HUES6 (cell line): Measurements from ENCODE around the gene BAHCC1.

Experiments
- H3K27ac ChIP-seq: 2 replicates; pipeline ENCODE4 v1.7.0; 2013; ENCODE audit warnings: low read depth, mild to moderate bottlenecking, low read length, inconsistent platforms
- H3K27me3 ChIP-seq: 2 replicates; pipeline ENCODE4 v1.6.1; 2013; ENCODE audit warnings: low read length; ENCODE audit not compliant: control insufficient read depth, insufficient read depth
- H3K36me3 ChIP-seq: 2 replicates; pipeline ENCODE4 v1.6.1; 2013; ENCODE audit warnings: low read length; ENCODE audit not compliant: control insufficient read depth, insufficient read depth
- H3K4me1 ChIP-seq: 2 replicates; pipeline ENCODE4 v1.6.1; 2013; ENCODE audit warnings: low read length; ENCODE audit not compliant: control insufficient read depth, insufficient read depth
- H3K4me3 ChIP-seq: 2 replicates; pipeline ENCODE4 v1.5.1; 2013; ENCODE audit warnings: low read depth, low read length
- H3K9ac ChIP-seq: one replicate; pipeline ENCODE4 v1.6.1; 2013; ENCODE audit warnings: mild to moderate bottlenecking, low read length
- H3K9me3 ChIP-seq: 2 replicates; pipeline ENCODE4 v1.6.1; 2013; ENCODE audit warnings: low read depth, low read length; ENCODE audit not compliant: control insufficient read depth, insufficient read depth

The BAHCC1 gene

DNA sequence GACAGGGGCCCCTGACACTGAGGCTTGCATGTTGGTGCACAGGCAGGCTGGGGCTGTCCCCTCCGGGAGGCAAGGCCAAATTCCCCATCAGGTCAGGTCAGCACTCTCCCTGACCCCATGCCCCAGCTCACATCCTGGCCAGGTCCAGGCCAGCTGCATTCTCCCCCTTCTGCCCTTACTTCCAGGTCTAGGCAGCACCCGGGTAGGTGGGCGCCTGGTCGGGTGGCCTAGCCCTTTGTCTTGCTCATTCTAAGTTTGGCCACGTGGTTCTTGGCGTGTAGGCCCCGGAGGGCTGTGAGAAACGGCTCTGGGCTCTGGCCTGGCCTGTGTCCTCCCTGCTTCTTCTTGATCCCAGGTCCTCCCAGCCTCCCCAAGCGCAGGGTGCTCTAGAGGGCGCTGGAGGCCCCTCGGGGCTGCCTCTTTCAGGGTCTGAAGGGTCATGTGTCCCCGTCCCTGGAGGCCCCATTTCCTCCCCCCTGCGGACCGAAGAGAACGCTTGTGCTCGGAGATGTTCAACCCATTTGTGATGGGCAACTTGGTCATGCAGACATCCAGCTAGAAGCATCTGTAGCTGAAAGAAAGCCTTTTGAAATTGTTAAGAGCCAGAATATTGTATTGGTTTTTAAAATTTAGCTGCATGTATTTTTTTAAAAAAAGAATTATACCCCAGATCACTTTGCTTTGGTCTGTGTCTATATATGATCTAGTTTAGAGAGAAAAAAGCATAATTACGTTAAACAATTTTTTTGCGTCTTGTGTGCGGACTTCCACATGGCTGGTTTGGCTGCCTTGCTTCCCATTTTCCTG is 6.7 kb downstream of the BAHCC1 start:
- peak overlapping the region; percentile 65; the same call in 1 of the 2 replicates for H3K4me3 ChIP-seq
- peaks cover 42% of the 10 kb centered on the region for H3K27me3 ChIP-seq
- peaks cover 52% of the 10 kb centered on the region for H3K4me1 ChIP-seq
- no peaks in the 10 kb centered on the region for H3K9me3 ChIP-seq
- no peak overlapping the region for H3K27ac ChIP-seq
- H3K9ac ChIP-seq = peak overlapping the region; percentile 27
- H3K36me3 ChIP-seq = no peaks in the 10 kb centered on the region

DNA sequence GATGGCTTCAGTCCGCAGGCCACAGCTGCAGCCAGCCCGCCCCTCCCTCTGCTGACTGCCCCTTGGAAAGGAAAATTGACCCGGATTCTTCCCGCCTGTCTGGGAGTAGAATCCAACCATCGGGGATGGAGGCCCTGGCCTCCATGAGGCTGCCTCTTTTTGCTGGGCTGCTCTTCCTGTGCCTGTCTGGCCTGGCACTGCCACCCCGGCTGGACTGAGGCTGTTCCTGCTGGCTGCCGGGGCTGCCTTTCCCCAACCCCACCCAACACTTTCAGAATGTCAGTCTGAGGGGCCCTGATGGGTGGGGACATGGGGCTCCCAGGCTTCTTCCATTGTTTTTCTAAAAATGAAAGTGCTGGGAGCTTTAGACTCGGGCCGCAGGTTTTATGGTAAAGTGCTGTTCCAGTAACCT is 7.3 kb downstream of the BAHCC1 start:
- H3K27me3 ChIP-seq = peaks cover 42% of the 10 kb centered on the region
- peaks cover 52% of the 10 kb centered on the region for H3K4me1 ChIP-seq
- no peak overlapping the region for H3K9ac ChIP-seq
- no peaks in the 10 kb centered on the region for H3K36me3 ChIP-seq
- no peak overlapping the region for H3K27ac ChIP-seq
- H3K9me3 ChIP-seq = no peaks in the 10 kb centered on the region
- no peak overlapping the region for H3K4me3 ChIP-seq

DNA sequence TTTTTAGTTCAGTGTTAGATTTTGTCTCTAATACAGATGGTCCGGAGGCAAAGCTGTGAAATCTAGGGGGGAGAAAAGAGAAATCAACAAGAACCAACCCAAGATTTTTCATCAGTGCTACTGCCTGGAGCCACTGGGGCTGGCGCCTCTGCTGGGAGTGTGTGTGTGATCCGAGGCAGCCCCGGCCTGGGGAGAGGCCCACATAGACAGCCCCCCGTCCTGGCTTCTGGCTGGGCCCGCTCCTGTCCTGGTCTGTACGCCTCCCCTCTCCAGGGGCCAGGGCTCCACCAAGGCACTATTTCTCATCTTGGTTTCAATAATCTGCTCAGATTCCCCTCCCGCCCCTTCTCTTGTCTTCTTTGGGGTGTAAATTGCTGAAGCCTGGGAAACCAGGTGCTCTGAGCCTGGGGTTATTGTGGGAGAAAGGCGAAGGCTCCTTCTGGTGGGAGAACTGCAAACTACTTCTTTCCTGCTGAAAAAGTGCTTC is 7.8 kb downstream of the BAHCC1 start:
- Histone ChIP-seq H3K27me3 (peaks cover 38% of the 10 kb centered on the region), H3K4me1 (peaks cover 53% of the 10 kb centered on the region), H3K9me3 (no peaks in the 10 kb centered on the region), H3K27ac (no peak overlapping the region), H3K36me3 (no peaks in the 10 kb centered on the region), H3K4me3 (no peak overlapping the region), H3K9ac (no peak overlapping the region)

DNA sequence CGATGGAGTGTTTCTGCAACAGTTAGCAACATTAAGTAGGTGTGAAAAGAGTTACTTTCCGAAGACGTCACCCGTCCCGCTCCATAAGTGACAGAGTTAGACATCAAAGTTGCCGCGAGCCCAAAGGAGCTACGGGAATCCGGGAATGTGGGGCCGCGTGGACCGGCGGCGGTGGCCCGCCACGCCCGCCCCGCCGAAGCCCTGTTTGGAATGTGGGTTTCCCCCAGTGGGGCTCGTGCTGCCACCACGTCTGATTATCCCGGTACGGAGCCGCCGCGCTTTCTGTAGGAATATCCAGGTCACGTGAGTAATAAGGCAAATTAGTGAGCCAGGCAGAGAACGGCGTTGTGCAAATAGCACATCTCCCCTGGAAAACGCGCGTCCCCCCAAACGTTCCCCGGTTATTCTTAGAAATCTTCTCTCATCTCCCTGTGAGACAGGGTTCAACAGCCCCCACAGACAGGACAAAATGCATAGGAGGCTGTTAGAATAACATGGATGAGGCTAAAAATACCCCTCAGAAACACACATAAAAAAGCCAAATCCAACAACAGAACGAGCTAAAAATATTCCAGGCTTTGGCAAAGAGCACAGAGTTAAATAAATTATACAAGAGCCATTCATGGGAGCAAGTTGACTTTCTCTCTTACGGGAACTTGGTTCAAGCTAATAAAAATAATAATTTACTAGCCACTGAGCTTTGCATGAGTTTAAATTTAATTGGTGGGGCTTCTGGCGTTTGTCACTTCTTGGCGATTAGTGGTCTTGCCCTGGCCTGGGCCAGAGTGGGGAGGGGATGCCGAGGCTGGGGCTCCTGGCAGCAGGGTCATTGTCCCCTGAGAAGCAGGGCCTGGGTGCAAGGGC is 8.6 kb downstream of the BAHCC1 start:
- Histone ChIP-seq H3K4me1 (peaks cover 48% of the 10 kb centered on the region), H3K9me3 (no peaks in the 10 kb centered on the region), H3K36me3 (no peaks in the 10 kb centered on the region), H3K9ac (no peak overlapping the region), H3K27me3 (peaks cover 29% of the 10 kb centered on the region), H3K4me3 (no peak overlapping the region), H3K27ac (no peak overlapping the region)

DNA sequence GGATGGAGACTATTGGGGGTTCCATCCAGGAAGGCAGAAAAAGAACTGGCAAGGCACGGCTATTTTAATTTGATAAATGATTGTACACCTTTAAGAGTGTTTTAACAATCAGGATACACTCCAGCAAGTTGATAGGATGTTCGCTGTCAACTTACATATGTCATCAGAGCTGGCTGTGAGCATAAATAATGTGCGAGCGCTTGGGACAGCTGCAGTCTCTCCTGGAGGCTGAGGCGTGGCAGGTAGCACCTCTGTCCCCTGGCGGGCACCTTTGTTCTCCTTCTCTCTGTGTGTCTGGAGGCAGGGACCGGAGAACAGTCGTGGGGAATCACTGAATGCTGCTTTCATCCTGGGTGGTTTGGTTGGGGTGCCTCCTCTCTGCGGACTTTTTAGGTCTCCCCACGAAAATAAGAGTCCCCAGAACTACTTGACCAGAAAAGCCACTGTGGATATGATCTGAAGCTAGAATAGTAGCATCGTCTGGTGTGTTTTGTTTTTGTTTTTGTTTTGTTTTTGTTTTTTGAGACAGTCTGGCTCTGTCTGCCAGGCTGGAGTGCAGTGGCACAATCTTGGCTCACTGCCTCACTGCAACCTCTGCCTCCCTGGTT is 9.4 kb downstream of the BAHCC1 start:
- H3K27ac ChIP-seq = no peak overlapping the region

DNA sequence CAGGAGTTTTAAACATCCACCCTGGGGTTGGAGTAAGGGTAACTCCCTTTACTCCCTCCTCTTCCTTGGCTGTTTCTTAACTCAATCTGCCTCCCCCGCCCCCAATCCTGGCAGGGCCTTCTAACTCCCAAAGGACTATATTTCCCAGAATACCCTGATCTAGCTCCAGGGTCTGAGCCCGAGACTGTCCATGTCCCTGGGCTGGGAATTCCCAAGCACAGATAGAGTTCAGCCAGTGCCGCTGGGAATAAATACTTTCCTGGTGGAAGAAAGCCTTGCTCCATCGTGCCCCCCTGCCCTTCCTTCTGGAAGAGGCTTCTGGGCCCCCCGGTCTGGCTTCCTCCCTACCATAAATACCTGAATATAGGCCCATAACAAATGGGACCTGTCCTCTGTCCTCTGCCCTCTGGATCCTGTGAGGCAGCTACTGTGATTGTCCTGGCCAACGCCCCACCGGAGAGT is 10.2 kb downstream of the BAHCC1 start:
- no peak overlapping the region for H3K9ac ChIP-seq
- H3K27ac ChIP-seq = no peak overlapping the region
- no peak overlapping the region for H3K4me3 ChIP-seq
- no peaks in the 10 kb centered on the region for H3K9me3 ChIP-seq
- peaks cover 53% of the 10 kb centered on the region for H3K4me1 ChIP-seq
- no peaks in the 10 kb centered on the region for H3K36me3 ChIP-seq
- H3K27me3 ChIP-seq = peaks cover 18% of the 10 kb centered on the region

More for the DNA sequence above, 9.4 kb downstream of the BAHCC1 start:
- Histone ChIP-seq H3K4me1 (peaks cover 53% of the 10 kb centered on the region), H3K4me3 (no peak overlapping the region), H3K9ac (no peak overlapping the region), H3K9me3 (no peaks in the 10 kb centered on the region), H3K27me3 (peaks cover 26% of the 10 kb centered on the region), H3K36me3 (no peaks in the 10 kb centered on the region)

DNA sequence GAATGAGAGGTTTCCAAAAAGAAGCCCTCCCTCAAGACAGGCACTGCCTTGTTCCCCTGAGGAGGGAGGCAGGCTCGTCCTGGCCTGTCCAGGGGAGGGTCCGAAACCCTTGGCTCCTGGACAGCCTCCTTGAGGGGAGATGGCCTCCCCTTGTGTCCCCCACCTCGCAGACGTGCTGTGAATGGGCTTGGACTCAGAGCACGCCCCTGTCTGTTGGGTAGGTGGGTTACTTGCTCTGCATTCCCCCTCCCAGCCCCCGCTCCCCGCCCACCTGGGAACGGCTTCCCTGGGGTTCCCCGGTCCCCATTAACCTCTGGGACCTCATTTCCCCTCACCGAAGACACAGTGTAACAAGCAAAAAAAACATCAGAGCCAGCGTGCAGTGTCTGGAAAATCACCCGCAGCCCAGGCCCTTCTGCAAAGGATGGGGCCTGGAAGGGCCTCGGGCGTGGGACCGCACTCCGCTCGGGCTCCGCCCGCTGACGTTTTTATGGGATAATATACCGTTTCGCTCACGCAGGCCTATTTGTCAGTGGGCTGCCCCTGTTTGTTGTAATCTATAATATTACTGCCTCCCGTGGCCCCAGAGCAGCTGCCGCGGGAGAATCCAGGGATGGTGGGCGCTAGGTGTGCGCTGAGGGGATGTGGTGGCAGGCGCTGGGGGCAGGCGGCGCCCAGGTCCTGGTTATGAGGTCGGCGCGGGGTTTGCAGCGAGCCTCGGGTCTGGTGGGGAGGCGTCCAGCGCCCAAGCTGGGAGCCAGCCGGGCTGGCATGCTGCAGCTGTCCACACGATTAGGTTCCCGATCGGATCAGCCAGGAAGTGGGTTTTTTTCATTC is 11.1 kb downstream of the BAHCC1 start:
- Histone ChIP-seq H3K9me3 (no peaks in the 10 kb centered on the region), H3K4me3 (no peak overlapping the region), H3K9ac (no peak overlapping the region), H3K27ac (no peak overlapping the region), H3K4me1 (peaks cover 44% of the 10 kb centered on the region), H3K27me3 (peaks cover 9% of the 10 kb centered on the region), H3K36me3 (no peaks in the 10 kb centered on the region)

DNA sequence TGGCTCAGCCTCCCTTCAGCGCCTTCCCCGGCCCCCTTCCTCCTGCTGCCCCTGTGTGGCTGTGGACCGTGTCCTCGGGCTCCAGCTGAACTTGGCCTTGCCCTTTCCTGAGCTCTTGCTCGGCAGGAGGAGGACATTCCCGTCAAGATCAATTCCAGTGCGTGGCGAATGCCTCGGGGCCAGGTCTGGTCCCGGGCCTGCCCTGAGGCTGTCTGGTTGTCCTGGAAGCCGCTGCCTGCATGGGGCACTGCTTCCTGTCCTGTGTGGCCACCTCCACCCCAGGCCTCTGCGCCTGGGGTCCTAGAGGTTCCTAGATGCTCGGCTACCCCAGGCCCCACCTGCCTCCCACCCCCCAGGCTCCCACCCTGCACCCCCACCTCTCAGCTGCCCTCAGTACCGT is 12.8 kb downstream of the BAHCC1 start:
- Histone ChIP-seq H3K4me3 (no peak overlapping the region), H3K36me3 (no peaks in the 10 kb centered on the region), H3K9me3 (no peaks in the 10 kb centered on the region), H3K9ac (no peak overlapping the region), H3K27ac (no peak overlapping the region), H3K27me3 (no peaks in the 10 kb centered on the region), H3K4me1 (peaks cover 34% of the 10 kb centered on the region)

DNA sequence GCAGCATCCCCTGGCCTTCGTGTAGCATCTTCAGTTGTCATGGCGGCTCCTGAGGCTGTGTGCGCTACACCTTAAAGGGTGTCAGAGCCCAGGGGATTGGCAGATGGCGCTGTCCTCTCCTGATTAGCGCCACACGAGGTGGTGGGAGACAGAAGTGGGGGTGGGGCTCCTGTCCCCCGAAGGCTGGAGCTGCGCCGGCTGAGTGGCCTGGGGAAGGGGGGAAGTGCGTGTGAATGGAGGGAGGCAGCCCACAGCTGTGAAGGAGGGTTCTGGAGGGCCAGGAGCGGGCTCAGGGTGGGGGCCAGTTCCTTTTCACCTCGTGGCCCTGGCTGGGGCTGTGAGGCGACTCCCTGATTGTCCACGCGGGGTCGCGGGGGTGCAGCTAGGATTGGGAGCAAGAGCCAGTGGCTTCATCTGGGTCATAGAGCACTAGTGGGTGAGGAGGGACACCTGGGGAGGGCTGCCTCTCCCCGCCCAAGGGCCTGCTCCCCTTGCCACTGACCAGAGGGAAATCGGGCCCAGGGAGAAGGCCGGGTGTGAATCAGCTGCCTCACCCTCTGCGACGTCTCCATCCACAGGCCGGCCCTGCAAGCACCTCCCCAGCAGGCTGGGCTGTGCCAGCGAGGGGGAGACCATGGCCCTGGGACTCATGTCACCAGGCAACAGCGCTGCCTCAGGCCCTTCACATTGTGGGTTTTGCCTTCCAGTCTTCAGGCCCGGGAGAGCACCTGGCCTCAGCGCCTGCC is 14.1 kb downstream of the BAHCC1 start:
- no peak overlapping the region for H3K9ac ChIP-seq
- H3K9me3 ChIP-seq = no peaks in the 10 kb centered on the region
- H3K4me3 ChIP-seq = no peak overlapping the region
- peaks cover 33% of the 10 kb centered on the region for H3K4me1 ChIP-seq
- no peak overlapping the region for H3K27ac ChIP-seq
- H3K36me3 ChIP-seq = no peaks in the 10 kb centered on the region
- no peaks in the 10 kb centered on the region for H3K27me3 ChIP-seq

DNA sequence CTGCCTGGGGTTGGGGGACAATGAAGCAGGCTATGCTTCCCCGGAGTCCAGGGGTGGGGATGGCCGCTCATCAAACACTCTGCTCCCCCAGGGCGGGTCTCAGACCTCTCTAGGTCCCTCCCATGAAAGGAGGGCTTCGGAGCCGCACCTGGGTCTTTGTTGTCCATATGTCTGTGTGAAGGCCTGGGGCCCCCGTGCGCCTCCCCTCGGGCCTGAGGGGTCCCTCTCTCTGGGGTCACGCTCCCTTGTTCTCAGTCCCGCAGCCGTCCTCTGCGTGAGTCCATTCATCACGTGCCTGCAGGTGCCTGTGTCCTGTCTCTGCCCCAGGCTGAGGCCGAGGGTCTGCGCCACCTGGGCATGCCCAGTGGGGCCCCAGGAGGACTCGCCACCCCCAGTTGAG is 15.6 kb downstream of the BAHCC1 start:
- no peak overlapping the region for H3K4me3 ChIP-seq
- no peaks in the 10 kb centered on the region for H3K36me3 ChIP-seq
- no peak overlapping the region for H3K9ac ChIP-seq

More for the DNA sequence above, 15.6 kb downstream of the BAHCC1 start:
- Histone ChIP-seq H3K27me3 (no peaks in the 10 kb centered on the region), H3K27ac (no peak overlapping the region), H3K4me1 (peaks cover 21% of the 10 kb centered on the region), H3K9me3 (no peaks in the 10 kb centered on the region)
